GM19328 (cell line): ENCODE measurements around the gene TSFM.
"Not testable (repeated sequence)": the region's sequence is repeated elsewhere in the genome, so short reads cannot be mapped to it uniquely, and the experiment has no call there.

Source experiments
- ATAC-seq: cut with Tn5 transposase; IDR thresholded peaks from one replicate; pipeline ENCODE4 v1.9.1; 2021; ENCODE audit warnings: mild to moderate bottlenecking, moderate library complexity; ENCODE audit not compliant: unreplicated experiment

TSFM gene

DNA sequence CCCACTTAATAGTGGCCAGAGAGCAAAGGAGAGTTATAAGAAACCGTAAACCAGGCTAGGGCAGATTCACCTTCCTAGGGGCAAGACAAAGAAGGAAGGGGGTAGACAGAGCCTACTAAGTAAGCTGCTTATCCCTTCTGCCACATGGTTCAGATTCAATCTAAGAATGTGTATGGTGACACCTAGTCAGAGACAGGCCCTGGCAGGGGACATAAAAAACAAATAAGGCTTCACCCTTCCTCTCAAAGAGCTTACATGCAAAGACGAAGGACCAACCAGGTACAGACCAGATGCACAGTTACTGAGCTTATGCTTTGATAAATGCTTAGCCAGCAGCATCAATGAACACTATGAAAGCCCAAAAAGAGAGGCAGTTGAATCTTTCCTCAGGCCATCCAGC lies 20.1 kb upstream of the TSFM start:
- no peak for ATAC-seq

- no peak for ATAC-seq
These were observed 18.5 kb upstream of the TSFM start for GRCh38 chr12:57763881-57764661.

- peak; percentile 5 for ATAC-seq
These were observed 18.0 kb upstream of the TSFM start for GRCh38 chr12:57764662-57765002.

DNA sequence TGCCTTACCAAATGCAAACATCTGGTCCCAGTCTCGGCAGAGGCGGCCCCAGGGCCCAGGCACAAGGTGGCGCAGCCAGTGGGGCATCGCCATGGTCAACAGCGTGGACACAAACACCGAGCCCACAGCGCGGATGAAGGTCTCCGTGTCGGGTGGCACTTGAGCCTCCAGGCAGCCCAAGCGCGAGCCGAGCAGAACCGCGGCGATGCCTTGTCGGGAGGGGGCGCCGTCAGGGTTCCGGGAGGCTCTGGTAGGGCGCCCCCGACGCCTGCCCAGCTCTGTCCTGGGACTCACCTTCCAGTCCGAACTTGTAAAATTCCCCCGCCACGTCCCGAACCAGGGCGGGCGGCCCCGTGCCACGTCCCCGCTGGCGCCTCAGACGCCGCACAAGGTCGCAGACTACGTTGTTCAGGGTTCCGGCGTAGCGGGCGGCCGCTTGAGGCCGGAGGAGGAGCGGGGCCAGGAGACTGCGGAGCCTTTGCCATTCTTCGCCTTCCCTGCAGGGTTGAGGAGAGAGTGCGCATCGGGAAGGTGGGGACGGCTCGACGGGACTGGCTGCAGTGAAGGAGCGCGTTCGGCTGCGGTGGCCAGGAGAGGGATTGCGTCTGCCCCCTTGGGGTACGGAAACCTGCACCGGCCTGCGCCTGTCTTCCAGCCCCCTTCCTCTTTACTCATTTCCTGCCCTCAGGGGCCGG lies 17.4 kb upstream of the TSFM start:
- ATAC-seq = peak; percentile 45

GRCh38 chr12:57765698-57766463 lies 16.7 kb upstream of the TSFM start:
- ATAC-seq = no peak

- no peak for ATAC-seq
These were observed 15.9 kb upstream of the TSFM start, which contains the start of gene CYP27B1 for GRCh38 chr12:57766464-57767304. CYP27B1 (minus strand) TSS chr12:57767078; CDS start chr12:57767041, 37 bp downstream.

DNA sequence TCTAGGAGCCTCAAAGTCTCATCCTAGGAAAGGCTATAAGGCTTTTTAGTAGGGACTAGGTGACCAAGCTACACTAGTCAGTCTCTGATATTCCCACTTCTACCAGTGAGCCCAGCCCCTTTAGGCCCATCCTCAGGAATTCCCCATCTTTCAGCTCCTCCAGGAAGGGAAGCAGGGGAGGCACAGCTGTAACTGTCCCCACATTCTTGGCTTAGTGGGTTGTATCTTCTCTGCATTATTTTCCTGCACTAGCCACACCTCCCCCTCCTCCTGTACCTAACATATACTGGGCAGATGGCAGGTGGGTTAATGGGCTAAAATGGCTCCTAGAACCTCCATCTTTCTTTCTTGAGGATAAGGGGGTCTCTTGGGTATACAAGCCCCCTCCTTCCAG lies 15.3 kb upstream of the TSFM start:
- ATAC-seq = no peak

- ATAC-seq = no peak
These were observed 14.7 kb upstream of the TSFM start for GRCh38 chr12:57767876-57768275.

DNA sequence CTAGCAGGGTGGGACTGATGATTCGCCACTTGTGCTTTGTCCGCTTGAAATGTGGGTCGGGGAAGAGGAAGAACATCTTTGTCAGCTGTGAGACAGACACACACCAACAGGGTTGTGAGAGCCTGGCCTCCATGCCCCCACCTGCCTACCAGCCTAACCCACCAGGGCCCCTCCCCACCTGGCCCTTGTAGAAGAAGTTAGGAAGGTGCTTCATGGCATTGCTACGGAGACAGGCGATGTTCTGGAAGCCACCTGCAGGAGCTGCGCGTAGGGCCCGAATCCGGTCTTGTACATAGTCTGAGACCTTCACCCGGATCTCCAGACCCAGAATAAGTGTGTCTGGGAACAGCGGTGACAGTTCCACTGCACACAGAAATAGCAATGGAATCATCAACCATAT lies 13.0 kb upstream of the TSFM start:
- no peak for ATAC-seq

DNA sequence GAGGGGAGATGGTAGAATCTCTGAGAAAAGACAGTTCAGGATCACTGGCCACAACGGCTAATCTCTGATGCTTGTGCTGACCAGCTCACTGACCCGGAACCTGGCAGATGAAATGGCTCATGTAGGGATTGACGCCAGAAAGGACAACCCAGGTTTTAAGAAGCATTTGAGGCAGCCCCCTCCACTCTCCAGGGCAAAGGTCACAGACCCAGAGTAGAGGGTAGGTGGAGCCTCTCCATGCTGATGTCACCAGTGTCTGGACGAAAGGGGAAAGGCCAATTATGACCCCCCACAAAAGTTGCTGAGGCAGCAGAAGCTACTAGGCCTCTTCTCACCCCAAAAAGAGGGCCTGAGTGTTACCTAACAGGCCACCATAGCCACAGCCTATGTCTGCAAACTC lies 11.9 kb upstream of the TSFM start:
- ATAC-seq = no peak

- peak; percentile 63 for ATAC-seq
These were observed 11.2 kb upstream of the TSFM start for GRCh38 chr12:57771236-57771872.

DNA sequence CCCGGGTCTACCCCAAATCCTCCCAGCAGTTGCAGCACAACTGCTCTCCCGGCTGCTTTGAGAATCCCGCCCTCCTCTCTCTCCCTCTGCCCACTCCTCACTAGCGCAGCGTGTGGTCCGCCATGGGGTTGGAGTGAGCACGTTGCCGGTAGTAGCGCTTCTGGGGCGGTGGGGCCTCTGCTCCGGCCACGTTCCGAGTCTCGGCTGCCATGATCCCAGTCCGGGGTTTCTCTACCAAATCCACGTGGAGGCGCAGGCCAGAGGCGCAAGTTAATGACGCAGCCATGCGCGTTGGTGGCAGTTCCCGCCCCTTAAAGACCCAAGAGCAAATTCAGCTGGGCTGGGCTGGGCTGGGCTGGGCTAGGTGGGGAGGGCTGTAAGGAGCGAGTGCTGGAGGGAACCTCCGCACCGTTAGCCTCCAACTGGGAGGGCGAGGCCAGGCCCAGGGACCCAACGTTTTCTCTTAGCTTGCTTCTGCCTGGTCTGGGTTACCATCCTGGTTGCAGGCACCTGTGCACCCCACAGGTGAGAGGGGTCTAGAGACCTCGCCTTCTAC lies 10.6 kb upstream of the TSFM start, which contains the start of gene METTL1:
TSS of gene METTL1 (minus strand) at position 233 of the 556 bp plus-strand sequence. CDS start at position 211, 22 bp downstream.
- peak; percentile 73 for ATAC-seq

DNA sequence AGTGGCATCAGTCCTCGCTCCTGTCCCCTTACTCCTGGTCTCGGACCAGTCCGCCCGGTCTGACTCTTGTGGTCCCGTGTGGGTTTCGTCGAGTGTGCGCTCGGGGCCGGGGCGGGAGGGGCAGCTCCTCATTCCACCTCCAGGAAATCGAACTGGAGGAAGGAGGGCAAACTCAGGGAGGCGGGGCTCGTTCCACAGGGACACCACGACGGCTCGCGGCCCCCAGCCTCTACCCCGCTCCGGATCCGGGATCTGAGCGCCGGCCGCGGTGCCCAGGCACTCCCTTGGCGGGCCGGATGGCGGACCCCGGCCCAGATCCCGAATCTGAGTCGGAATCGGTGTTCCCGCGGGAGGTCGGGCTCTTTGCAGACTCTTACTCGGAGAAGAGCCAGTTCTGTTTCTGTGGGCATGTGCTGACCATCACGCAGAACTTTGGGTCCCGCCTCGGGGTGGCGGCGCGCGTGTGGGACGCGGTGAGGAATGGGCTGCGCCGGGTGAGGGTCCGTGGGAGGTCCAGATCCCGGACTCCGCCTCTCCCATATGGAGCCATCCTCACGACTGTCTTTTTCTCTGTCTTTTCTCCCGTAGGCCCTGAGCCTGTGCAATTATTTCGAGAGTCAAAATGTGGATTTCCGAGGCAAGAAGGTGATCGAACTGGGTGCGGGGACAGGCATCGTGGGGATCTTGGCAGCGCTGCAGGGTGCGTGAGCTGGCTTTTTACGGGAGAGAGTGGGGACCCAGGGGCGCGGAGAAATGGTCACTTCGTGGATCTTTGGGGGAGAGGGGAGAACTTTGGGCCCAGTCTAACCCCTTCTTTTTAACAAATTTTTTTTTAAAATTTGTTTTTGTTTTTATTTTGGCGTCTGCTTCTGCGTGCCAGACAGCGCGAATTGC lies 9.9 kb upstream of the TSFM start, which contains the start of gene EEF1AKMT3:
TSS of gene EEF1AKMT3 (plus strand) at position 186 of the 894 bp plus-strand sequence. CDS start at position 297, 111 bp downstream.
- ATAC-seq = peak; percentile 23

GRCh38 chr12:57774634-57775033 lies 8.0 kb upstream of the TSFM start:
- not testable (repeated sequence) for ATAC-seq

DNA sequence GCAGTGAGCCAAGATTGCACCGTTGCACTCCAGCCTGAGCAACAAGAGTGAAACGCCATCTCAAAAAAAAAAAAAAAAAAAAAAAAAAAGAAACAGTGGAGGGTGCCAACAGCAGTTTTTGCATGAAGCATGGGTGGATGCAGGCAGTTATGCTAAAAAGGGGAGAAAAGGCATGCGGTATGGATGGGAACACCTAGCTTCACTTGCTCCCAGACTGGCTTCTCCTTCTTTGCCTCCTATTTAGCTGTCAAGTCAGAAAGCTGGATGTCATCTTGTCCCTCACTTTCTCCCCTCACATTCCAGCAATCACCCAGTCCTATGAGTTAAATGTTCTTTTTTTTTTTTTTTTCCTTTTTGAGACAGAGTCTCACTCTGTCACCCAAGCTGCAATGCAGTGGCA lies 7.5 kb upstream of the TSFM start:
- no peak for ATAC-seq

DNA sequence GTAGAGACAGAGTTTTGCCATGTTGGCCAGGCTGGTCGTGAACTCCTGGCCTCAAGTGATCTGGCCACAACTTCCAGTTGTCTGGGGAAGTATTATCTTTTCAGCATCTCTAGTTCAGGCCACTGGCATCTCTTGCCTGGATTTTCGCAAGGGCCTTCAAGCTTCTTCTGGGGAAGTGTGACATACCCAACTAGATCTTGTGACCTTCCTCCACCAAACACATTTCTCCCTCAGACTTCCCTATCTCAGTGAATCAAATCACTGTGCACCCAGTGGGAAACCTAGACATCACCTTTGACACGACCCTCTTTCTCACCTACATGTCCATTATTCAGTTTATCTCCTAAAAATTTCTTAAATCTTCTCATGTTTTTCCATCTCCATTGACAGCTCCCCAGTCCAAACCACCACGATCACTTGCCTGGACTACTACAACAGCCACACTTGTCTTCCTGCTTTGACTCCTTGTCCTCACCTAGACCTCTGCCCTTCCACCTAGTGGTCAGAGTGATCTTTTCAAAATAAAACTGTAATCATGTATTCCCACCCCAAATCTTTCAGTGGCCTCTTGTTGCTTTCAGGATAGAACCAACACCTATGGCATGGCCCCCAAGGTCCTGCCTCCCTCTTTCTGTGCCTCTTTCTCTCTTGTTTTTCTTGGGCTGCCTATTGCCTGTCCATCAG lies 6.9 kb upstream of the TSFM start:
- no peak for ATAC-seq

DNA sequence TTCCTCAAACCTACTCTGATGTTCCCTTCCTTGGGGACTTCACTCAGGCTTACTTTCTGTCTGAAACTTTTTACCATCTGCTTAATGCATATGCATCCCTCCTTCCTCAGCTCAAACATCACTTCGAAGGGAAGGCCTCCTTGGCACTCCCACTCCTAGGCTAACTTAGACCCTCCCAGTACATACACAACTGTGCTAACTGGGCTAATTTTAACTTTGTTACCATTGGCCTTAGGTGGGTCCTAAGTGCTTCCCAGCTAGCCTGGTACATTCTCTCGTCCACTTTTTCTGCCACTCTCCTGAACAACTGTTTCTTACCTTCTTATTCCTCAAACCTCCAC lies 6.4 kb upstream of the TSFM start:
- no peak for ATAC-seq

GRCh38 chr12:57777367-57777766 lies 5.2 kb upstream of the TSFM start:
- ATAC-seq = no peak
